H1 (cell line): ENCODE data around the gene AFF1. TPM values are rescaled to one million over a fixed set of nuclear protein-coding genes. Genes with fewer than 3 reads are reported as not detected.

Experiments
- GABPA ChIP-seq: IDR thresholded peaks from 2 replicates; pipeline ENCODE4 v1.6.1; 2011; ENCODE audit warnings: mild to moderate bottlenecking, low read length, moderate library complexity, borderline replicate concordance; ENCODE audit not compliant: insufficient read depth
- polyA plus RNA-seq, 7 experiments: library from polyadenylated mRNA; depleted of rRNA in 3 of 7; stranded (reverse) in 5 of 7; unstranded in 2 of 7; fragments of >200 nt in 5 of 7; fragments of 200-250 nt in 2 of 7; gene quantifications; 1 replicate in 5 of 7; 2 replicates in 1 of 7; 4 replicates in 1 of 7; pipeline versions ENCODE4 v1.2.1 to v1.2.3, GENCODE V29; 2011 to 2013; ENCODE audit warnings: missing spikeins in 2 of 7, mixed read lengths in 2 of 7
- total RNA-seq: library from RNA; stranded (reverse); fragmentation: NEBNext Ultra II Directional; extraction: Animal tissue kit (Norgen Biotek cat#: 25700); gene quantifications from 2 replicates; pipeline ENCODE4 v1.2.1, GENCODE V29; 2021

The AFF1 gene
- total and polyA plus RNA-seq, 2 of the 8 experiments (the other 6 are each of a cell fraction or from before 2014, with no cell fraction given): 14.8 to 85.5 TPM

- TF ChIP-seq GABPA: no peak
- TF ChIP-seq, all 59 proteins: peak for 0
These were observed 75.4 kb downstream of the AFF1 start (continued) for GRCh38 chr4:87010192-87010591.
